ENCODE results near the gene PLD3.

The PLD3 gene, protein sequence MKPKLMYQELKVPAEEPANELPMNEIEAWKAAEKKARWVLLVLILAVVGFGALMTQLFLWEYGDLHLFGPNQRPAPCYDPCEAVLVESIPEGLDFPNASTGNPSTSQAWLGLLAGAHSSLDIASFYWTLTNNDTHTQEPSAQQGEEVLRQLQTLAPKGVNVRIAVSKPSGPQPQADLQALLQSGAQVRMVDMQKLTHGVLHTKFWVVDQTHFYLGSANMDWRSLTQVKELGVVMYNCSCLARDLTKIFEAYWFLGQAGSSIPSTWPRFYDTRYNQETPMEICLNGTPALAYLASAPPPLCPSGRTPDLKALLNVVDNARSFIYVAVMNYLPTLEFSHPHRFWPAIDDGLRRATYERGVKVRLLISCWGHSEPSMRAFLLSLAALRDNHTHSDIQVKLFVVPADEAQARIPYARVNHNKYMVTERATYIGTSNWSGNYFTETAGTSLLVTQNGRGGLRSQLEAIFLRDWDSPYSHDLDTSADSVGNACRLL

DNA sequence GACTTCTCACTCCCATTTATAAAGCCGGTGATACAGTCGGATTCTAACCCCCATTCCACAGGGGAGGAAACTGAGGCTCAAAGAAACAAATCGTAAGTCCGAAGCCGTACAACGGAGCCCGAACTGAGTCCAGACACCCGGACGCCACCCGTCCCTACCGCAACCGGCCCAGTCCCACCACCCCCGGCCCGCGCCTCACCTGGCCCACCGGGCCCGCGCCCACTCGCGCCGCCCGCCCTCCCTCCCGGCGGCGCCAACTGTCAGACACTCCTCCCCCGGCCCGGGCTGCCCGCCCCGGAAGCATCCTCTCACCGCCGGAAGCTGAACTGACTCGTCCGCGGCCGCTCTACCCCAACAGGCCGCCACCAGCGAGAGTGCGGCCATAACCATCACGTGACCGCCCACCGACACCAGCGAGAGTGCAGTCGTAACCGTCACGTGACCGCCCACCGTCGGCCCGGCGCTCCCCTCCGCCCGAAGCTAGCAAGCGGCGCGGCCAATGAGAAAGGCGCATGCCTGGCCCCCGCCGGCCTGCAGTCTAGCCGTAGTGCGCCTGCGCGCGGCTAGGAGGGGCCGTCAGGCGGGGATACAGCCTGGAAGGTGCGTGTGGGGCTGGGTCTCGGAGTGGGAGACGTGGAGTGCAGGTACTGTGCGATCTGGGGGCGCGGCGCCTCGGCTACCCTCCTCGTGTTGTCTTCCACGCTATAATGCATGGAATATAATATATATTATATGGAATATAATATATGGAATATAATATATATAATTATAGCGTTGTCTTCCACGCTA, at the start of gene PLD3, which contains the start of gene C19orf47:
TSS of gene PLD3 (plus strand) at position 571 of the 789 bp plus-strand sequence. CDS start 17,789 bp downstream, outside the sequence.
TSS of gene C19orf47 (minus strand) at position 273 of the 789 bp plus-strand sequence. CDS start 6,540 bp downstream, outside the sequence.
- peak; percentile 97 for DNase-seq

- DNase-seq: no peak
These were observed 47.8 kb upstream of the PLD3 start for GRCh38 chr19:40300668-40301067.

GRCh38 chr19:40302224-40303011, 46.1 kb upstream of the PLD3 start:
- no peak for DNase-seq

DNA sequence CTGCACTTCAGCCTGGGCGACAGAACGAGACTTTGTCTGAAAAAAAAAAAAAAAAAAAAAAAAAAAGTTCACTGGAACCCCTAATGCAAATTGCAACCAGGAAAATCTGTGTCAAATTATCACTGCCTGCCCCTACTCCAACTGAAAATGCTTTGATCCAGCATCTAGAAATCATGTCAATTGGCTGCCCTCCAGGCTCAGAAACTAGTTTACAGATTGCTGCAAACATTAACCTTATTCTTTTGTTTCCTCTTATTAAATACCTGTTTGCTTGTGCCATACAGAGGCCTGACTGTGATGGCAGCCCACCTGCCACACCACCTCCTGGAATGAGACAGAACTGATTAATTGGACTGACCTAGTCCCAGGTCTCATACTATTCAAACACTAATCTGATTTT, 44.7 kb upstream of the PLD3 start:
- no peak for DNase-seq

- no peak for DNase-seq
These were observed 44.2 kb upstream of the PLD3 start for GRCh38 chr19:40304306-40304705.

DNA sequence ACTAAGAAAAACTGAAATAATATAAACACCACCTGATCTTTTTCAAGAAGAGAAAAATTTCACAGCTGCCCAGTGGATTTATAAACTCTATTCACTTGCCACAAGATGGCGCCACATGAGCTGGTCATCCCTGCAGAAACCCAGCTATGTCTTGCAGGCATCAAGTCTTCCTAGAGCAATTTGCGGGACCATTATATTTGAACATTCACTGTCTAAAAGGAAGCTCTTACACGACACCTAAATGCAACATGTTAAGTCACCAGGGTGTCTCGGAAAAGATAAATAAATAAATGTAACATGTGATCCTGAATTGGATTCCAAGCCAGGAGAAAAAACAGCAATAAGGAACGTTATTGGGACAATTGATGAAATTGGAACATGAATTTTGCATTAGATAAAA, 43.1 kb upstream of the PLD3 start:
- peak; percentile 56 for DNase-seq

DNA sequence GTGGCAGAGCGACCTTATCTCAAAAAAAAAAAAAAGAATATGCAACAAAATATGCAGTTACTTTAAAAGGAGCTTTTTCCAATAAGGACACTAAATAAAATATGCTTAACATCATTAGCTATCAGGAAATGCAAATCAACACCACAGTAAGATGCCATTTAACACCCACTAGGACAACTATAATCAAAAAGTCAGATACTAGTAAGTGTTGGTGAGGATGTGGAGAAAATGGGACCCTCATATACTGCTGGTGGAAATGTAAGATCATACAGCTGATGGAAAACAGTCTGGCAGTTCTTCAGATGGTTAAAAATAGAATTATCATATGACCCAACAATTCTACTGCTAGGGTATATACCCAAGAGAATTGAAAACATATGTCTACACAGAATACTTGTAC, 38.8 kb upstream of the PLD3 start:
- DNase-seq: no peak

GRCh38 chr19:40312533-40312932, 36.0 kb upstream of the PLD3 start:
- DNase-seq: no peak

- DNase-seq: no peak
These were observed 35.1 kb upstream of the PLD3 start for GRCh38 chr19:40313229-40313983.

- no peak for DNase-seq
These were observed 33.8 kb upstream of the PLD3 start for GRCh38 chr19:40314656-40315055.

- no peak for DNase-seq
These were observed 32.6 kb upstream of the PLD3 start for GRCh38 chr19:40315812-40316470.

DNA sequence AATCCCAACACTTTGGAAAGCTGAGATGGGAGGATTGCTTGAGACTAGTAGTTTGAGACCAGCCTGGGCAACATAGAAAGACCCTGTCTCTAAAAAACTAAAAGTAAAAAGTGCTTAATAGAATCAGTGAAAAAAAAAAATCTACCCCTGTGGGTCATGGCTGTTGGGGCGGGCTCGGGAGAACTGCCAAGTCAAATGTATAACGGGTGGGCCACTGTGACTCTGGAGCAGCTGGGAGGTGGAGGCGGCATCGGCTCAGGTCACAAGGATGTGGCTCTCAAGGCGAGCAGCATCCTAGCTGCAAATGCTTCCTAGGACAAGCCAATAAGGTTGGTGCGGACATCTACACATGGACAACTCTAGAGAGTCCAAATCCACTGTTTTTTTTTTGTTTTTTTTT, 31.2 kb upstream of the PLD3 start:
- DNase-seq: no peak

DNA sequence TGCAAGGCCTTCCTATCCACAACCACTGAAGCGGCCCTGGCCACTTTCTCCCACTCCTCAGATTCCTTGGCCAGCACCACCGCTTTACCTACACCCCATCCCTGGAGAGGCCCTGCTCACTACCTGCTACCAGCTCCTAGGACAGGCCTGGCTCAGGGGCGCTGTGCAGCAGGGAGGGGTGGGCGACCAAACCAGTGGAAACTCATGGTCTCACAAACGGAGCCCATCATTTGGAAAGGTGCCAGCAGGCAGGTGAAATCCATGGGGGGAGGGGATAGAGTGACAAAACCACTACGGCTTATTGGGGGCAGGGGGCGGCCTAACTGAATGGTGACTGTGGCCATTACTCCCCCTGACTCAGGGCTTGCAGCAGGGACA, 27.9 kb upstream of the PLD3 start:
- no peak for DNase-seq

GRCh38 chr19:40321076-40321475, 27.4 kb upstream of the PLD3 start:
- DNase-seq: no peak

DNA sequence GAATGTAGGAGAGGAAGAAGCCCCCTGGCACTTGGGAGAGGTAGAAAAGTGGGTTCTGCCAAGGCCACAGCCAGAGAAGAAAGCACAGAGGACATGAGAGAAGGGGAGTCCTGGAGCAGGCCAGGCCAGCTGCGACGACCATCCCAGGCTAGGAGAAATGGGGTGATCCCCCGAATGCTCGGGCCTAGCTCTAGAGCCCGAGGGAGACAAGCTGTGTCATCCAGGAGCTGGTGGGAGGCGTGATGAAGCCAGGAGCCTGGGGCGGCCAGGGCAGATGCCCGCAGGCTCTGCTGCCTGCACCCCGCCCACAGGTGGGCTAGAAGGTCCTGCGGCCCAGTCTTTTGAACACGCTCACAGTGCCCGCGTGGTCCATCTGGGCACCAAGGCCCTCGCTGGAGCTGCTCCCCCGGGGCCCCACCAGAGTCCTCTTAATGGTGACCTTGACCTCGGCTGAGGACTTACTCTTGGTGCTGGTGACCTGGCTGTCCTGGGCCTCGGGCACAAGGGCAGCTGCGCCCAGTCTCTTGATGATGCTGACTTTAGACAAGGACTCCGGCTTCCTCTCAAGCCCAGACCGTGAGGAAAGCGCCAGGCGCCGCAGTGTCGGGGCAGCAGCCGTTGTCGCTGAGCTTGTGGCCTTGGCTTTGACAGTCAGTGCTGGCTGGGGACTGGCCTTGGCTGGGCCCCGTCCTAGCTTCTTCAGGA, 26.8 kb upstream of the PLD3 start:
- DNase-seq: no peak

- no peak for DNase-seq
These were observed 26.3 kb upstream of the PLD3 start for GRCh38 chr19:40322271-40322610.

- DNase-seq: no peak
These were observed 25.4 kb upstream of the PLD3 start for GRCh38 chr19:40322951-40323615.

GRCh38 chr19:40323705-40324104, 24.8 kb upstream of the PLD3 start:
- no peak for DNase-seq

DNA sequence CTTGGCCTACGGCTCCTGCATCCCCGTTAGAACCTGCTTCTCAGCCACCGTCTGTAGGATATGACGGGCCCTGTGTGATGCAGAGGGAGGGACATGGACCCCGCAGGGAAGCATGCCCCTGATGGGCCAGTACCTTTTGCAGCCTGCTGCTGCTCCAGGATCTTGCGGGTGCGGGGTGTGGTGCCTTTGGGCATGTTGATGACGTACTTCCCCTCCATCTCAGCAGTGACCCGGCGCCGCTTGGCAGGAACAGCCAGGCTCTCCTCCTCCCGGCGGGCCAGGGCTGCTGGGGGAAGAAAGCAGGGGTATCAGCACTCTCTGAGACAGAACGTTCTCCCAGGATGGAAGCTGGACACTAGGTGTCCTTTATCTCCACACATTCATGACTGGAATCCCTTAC, 22.3 kb upstream of the PLD3 start:
- DNase-seq: no peak

GRCh38 chr19:40331052-40331451, 17.4 kb upstream of the PLD3 start:
- DNase-seq: no peak

DNA sequence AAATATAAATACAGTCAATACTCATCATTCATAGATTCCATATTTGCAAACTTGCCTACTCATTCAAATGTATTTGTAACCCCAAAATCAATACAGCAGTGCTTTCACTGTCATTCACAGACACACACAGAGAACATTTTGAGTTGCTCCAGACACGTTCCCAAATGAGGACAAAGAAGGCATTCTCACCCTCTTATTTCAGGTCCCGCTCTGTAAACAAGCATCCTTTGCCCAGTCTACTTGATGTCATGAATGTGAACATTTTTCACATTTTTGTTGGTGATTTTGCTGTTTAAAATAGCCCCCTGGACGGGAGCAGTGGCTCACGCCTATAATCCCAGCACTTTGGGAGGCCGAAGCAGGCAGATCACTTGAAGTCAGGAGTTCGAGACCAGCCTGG, 15.8 kb upstream of the PLD3 start:
- DNase-seq: no peak

Data from retina (tissue), 1 donor.